ENCODE measurements around the gene RARA.
"Not testable (repeated sequence)": the region's sequence is repeated elsewhere in the genome, so short reads cannot be mapped to it uniquely, and the experiment has no call there.

RARA gene

GRCh38 chr17:40364121-40364861, 55.3 kb downstream of the RARA start, which contains the start of gene GJD3:
TSS of gene GJD3 (minus strand) at chr17:40364737. CDS start at chr17:40363815, 922 bp downstream.
- DNase-seq (ENCODE audit: insufficient read length, low spot score) (no peak), FAIRE-seq (no peak)
- TF ChIP-seq POLR2A (IDR thresholded peaks at IDR 0.05; ENCODE audit: low read depth, low read length): no peak

DNA sequence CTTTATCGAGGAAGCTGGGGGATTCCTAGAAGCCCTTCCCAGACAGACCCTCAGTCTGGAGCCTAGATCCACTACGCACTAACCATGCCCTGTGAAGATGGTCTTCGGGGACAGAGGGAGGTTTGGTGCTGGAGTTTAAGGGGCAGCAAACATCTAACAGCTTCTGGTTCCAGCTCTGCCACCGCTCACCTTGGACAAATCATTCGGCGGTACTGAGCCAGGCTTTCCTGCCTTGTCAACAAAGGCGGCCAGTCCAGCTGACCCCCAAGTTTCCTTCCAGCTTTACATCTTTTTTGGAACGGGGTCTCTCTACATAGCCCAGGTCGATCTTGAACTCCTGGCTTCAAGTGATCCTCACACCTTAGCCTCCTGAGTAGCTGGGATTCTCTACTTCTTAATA, 55.9 kb downstream of the RARA start:
- FAIRE-seq: no peak
- no peak for DNase-seq (ENCODE audit: insufficient read length, low spot score)
- no peak for TF ChIP-seq POLR2A (IDR thresholded peaks at IDR 0.05; ENCODE audit: low read depth, low read length)

DNA sequence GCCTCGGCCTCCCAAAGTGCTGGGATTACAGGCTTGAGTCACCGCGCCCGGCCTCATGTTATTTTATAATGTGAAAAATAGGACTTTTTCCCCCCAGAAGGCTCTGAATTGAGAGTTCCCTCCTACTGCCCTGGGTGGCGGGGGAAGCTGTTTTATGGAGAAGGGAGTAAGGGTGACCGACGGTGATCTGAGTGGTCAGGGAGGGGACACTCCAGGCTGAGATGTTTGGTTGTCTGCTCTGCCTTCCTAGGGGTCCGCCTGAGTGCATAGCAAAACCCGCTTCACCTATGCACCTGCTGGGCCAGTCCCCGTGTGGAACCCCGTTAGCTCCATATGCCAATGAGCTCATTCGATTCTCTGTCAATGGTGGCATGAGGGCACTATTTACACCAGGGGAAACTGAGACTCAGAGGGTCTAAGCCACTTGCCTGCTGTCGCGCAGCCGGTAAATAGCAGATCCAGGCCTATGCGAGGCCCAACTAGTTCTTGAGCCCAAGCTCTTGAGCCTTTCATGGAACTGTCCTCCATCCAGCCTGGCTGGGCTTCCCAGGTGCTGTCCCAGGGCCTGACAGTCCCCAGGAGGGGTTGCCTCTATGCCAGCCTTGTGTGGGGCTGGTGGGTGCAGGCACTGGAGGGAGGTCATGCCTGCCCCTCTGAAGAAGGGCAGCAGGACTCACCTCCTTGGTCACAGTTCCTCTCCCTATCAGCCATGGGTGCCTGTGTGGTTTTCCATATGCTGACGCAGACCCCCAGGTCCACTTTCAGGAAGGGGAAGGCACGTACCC, 57.3 kb downstream of the RARA start:
- no peak for TF ChIP-seq POLR2A (IDR thresholded peaks at IDR 0.05; ENCODE audit: low read depth, low read length)
- FAIRE-seq (no peak), DNase-seq (ENCODE audit: insufficient read length, low spot score) (no peak)

DNA sequence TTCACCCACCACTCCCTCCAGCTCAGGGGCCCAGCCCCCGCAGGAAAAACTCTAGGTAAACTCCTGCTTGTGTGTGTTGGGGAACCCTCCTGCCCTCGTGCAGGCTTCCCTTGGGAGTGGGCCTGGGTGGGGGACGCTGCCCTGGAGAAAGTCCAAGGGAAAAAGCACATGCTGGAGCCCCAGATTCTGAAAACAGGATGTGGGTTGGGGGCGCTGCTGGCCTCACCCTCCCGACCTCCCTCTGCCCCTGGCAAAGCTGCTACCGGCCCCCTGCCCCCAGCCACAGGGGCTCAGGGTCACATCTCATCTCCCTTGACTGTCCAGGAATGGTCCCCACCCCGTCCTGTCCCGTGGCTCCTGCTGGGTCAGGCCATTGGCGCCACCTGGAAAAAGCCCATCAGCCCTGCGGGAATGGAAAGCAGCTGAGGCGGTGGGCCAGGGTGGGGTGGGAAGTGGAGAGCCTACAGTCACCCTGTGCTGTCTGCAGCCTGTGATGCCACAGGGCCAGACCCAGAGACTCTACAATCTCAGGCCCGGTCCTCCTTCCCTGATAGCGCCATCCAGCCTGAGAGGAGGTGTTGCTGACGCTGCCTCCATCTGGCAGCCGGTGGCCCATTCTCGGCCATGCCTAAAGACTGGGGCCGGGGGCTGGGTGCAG, 58.0 kb downstream of the RARA start:
- DNase-seq (ENCODE audit: insufficient read length, low spot score): no peak
- no peak for TF ChIP-seq POLR2A (IDR thresholded peaks at IDR 0.05; ENCODE audit: low read depth, low read length)
- FAIRE-seq: no peak

- not testable (repeated sequence) for FAIRE-seq; DNase-seq (ENCODE audit: insufficient read length, low spot score)
Observed at GRCh38 chr17:40367728-40368127, 58.7 kb downstream of the RARA start.

DNA sequence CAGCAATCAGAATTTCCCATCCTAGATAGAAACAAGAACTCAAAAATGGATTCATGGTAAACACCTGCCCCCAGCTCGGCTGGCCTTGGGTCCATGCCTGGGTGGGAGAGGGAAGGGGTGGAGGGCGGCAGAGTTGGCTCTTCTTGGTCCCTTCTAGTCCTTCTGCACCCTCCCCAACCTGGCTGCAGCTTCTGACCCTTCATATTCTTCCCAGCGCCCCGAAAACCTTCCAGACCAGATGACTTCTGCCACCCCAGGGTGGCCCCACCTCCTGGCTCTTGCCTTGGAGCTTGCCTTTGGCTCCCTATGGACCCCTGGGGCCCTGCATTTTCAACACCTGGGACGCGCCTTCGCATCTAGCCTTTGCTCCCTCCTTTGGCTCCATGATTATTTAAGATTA, 60.9 kb downstream of the RARA start:
- FAIRE-seq (no peak), DNase-seq (ENCODE audit: insufficient read length, low spot score) (no peak)
- TF ChIP-seq POLR2A (IDR thresholded peaks at IDR 0.05; ENCODE audit: low read depth, low read length): no peak

DNA sequence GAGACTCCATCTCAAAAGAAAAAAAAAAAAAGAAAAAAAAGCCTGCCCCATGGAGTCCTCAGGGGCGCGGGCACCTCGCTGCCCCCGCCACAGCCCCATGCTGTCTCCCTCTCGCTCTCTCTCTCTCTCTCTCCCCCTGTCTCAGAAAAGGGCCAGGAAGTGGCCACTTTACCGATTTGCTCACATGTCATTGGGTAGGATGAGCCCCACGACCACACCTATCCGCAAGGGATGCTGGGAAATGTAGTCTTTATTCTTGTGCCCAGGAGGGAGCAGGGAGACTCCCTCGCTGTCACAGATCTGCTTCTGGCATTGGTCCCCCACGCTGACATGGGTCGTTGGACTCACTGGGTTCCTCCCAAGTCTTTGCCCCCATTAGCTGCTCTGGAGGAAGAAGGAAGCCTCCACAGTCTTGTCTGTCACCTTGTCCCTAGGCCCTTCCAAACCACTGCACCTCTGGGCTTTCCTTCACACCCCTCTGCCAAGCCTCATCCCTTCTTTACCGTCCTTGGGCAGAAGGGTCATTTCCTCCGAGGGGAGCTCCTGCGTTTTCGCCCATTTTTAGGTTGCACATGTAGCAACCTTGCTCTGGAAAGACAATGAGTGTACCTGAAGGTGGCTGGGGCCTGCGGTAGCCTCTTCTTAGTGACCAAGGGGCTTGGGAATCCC, 62.4 kb downstream of the RARA start:
- DNase-seq (ENCODE audit: insufficient read length, low spot score) (no peak), FAIRE-seq (no peak)

GRCh38 chr17:40372031-40372430, 63.1 kb downstream of the RARA start:
- TF ChIP-seq POLR2A (IDR thresholded peaks at IDR 0.05; ENCODE audit: low read depth, low read length): no peak
- no peak for DNase-seq (ENCODE audit: insufficient read length, low spot score)
- FAIRE-seq: no peak

More for the DNA sequence above, 62.4 kb downstream of the RARA start:
- TF ChIP-seq POLR2A (IDR thresholded peaks at IDR 0.05; ENCODE audit: low read depth, low read length): no peak

DNA sequence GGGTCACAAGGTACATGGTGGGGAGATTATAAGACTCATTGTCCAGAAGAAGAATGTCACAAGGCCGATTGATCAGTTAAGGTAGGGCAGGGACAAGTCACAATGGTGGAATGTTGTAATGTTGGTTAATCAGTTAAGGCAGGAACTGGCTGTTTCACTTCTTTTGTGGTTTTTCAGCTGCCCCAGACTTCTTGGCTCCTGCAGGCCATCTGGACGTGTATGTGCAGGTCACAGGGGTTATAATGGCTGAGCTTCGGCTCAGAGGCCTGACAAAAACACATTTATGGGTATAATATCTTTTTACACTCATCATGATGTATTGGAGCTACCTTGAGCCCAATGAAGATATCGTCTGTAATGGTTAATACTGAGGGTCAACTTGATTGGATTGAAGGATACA, 63.7 kb downstream of the RARA start:
- DNase-seq (ENCODE audit: insufficient read length, low spot score); FAIRE-seq: not testable (repeated sequence)

- DNase-seq (ENCODE audit: insufficient read length, low spot score): no peak
- TF ChIP-seq POLR2A (IDR thresholded peaks at IDR 0.05; ENCODE audit: low read depth, low read length): no peak
Observed at GRCh38 chr17:40373324-40373723, 64.3 kb downstream of the RARA start.

GRCh38 chr17:40373999-40374398, 65.0 kb downstream of the RARA start:
- no peak for TF ChIP-seq POLR2A (IDR thresholded peaks at IDR 0.05; ENCODE audit: low read depth, low read length)
- DNase-seq (ENCODE audit: insufficient read length, low spot score) (no peak), FAIRE-seq (no peak)

More at GRCh38 chr17:40373324-40373723, 64.3 kb downstream of the RARA start:
- no peak for FAIRE-seq

DNA sequence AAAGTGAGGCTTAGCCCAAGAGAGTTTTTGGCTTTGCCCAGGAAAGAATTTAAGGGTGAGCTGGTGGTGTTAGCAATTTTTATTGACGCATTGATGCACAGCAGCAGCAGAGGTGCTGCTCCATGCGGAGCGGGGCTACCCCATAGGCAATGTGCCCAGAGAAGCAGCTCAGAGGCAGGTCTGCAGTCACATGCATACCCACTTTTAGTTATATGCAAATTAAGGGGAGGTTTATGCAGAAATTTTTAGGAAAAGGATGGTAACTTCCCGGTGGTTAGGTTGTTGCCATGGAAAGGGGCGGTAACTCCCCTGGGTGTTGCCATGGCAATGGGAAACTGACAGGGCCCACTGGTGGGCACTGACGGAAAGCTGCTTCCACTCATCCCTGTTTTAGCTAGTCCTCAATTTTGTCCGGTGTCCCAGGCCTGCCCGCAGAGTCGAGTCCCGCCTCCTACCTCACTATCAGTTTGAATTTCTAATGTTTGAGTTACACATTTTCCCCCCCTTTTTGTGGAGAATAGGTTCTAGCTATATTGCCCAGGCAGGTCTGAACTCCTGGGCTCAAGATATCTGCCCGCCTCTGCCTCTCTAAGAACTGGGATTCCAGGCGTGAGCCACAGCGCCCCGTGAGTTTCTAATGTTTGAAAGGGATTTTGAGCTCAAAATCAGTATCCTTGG, 66.0 kb downstream of the RARA start:
- DNase-seq (ENCODE audit: insufficient read length, low spot score) (no peak), FAIRE-seq (no peak)
- TF ChIP-seq POLR2A (IDR thresholded peaks at IDR 0.05; ENCODE audit: low read depth, low read length): no peak

- not testable (repeated sequence) for DNase-seq (ENCODE audit: insufficient read length, low spot score); FAIRE-seq
Observed at GRCh38 chr17:40375786-40376185, 66.8 kb downstream of the RARA start.

DNA sequence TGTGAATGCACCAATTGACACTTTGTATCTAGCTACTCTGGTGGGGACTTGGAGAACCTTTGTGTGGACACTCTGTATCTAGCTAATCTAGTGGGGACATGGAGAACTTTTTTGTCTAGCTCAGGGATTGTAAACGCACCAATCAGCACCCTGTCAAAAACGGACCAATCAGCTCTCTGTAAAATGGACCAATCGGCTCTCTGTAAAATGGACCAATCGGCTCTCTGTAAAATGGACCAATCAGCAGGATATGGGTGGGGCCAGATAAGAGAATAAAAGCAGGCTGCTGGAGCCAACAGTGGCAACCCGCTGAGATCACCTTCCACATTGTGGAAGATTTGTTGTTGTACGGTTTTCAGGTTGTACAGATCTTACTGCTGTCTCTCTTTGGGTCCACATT, 67.6 kb downstream of the RARA start:
- not testable (repeated sequence) for FAIRE-seq; DNase-seq (ENCODE audit: insufficient read length, low spot score)
